CD4-positive, alpha-beta T cell (primary cell): ENCODE measurements around the gene RAB22A. TPM values are rescaled to one million over a fixed set of nuclear protein-coding genes. Genes with fewer than 3 reads are reported as not detected.

Experiments
- ATAC-seq: fragments of 200-7000 bp; cut with Tn5 transposase; one replicate; pipeline ENCODE4 v1.10.0; 2022; ENCODE audit warnings: mild to moderate bottlenecking; ENCODE audit not compliant: poor library complexity
- CTCF ChIA-PET: fragments of 350-600 bp; sonication (Branson Sonifier 250); formaldehyde crosslinking; loops from one replicate; lab custom pipeline; 2021; ENCODE audit warnings: antibody characterized with exemption, inconsistent platforms; lab: Charles Lee
- POLR2A ChIA-PET: fragments of 350-600 bp; sonication (Branson Sonifier 250); formaldehyde crosslinking; loops from one replicate; lab custom pipeline; 2021; ENCODE audit warnings: antibody characterized with exemption, inconsistent platforms; lab: Charles Lee
- DNase-seq, 14 experiments: peaks; one replicate each; pipeline ENCODE4 v3.0.0-alpha.2; 2013 to 2020; ENCODE audit warnings: mixed read lengths in 2 of 14
- H3K27ac ChIP-seq, 2 donors: one replicate each; pipeline versions ENCODE4 v1.5.1 to v1.7.0; 2013; ENCODE audit warnings: low read length in 2 of 2, low read depth in 1 of 2, mild to moderate bottlenecking in 1 of 2
- H3K27me3 ChIP-seq, 2 experiments: 1 replicate in 1 of 2; 2 replicates in 1 of 2; pipeline versions ENCODE4 v1.6.1 to v1.7.0; 2013; ENCODE audit warnings: low read length in 2 of 2, control low read depth in 1 of 2, mild to moderate bottlenecking in 1 of 2, moderate library complexity in 1 of 2; ENCODE audit not compliant: insufficient read depth in 2 of 2, control insufficient read depth in 1 of 2
- H3K36me3 ChIP-seq: one replicate; pipeline ENCODE4 v1.6.1; 2013; ENCODE audit warnings: low read length, control low read depth; ENCODE audit not compliant: insufficient read depth
- H3K4me1 ChIP-seq: one replicate; pipeline ENCODE4 v1.6.1; 2013; ENCODE audit warnings: low read length, control low read depth; ENCODE audit not compliant: insufficient read depth
- H3K4me3 ChIP-seq: one replicate; pipeline ENCODE4 v1.5.1; 2013; ENCODE audit warnings: mild to moderate bottlenecking, low read length, moderate library complexity
- H3K9me3 ChIP-seq, 2 experiments: 1 replicate in 1 of 2; 2 replicates in 1 of 2; pipeline versions ENCODE4 v1.6.1 to v1.7.0; 2013; ENCODE audit warnings: low read length in 2 of 2, mild to moderate bottlenecking in 2 of 2, control low read depth in 1 of 2, moderate library complexity in 1 of 2; ENCODE audit not compliant: control insufficient read depth in 1 of 2, insufficient read depth in 1 of 2
- H3K27ac Mint-ChIP-seq: one replicate; pipeline ENCODE4 v1.8.0; 2020; ENCODE audit warnings: mixed read lengths
- H3K27me3 Mint-ChIP-seq: one replicate; pipeline ENCODE4 v1.8.0; 2021; ENCODE audit warnings: mixed read lengths
- H3K36me3 Mint-ChIP-seq: one replicate; pipeline ENCODE4 v1.8.0; 2021; ENCODE audit warnings: low read depth, mixed read lengths
- H3K4me1 Mint-ChIP-seq: one replicate; pipeline ENCODE4 v1.8.0; 2021; ENCODE audit warnings: low read depth, mixed read lengths
- H3K4me3 Mint-ChIP-seq: one replicate; pipeline ENCODE4 v1.8.0; 2020; ENCODE audit warnings: mild to moderate bottlenecking, mixed read lengths
- H3K9me3 Mint-ChIP-seq: one replicate; pipeline ENCODE4 v1.8.0; 2020; ENCODE audit warnings: mixed read lengths
- intact Hi-C, 2 experiments: fragments of 100-400 bp; cut with DNase I in 1 of 2; cut with micrococcal nuclease in 1 of 2; formaldehyde crosslinking; loops; one replicate each; pipeline versions ENCODE4 v1.15.1 to v1.9.0; 2023 to 2025; cut with DNase I, micrococcal nuclease
- total RNA-seq, 174 experiments: library from RNA in 2 of 174; stranded (reverse) in 2 of 174; gene quantifications; one replicate each; pipeline ENCODE4 v1.2.3 and lab custom pipeline; 2021 to 2026
- TF ChIP-seq, protein P1 (sequence below): fragments of 200-600 bp; IDR thresholded peaks from one replicate; pipeline ENCODE4 v1.8.0; 2022; ENCODE audit warnings: antibody characterized with exemption, mild to moderate bottlenecking

The RAB22A gene
- total RNA-seq, 2 experiments from 2014 or later: 16.5 to 17.2 TPM

DNA sequence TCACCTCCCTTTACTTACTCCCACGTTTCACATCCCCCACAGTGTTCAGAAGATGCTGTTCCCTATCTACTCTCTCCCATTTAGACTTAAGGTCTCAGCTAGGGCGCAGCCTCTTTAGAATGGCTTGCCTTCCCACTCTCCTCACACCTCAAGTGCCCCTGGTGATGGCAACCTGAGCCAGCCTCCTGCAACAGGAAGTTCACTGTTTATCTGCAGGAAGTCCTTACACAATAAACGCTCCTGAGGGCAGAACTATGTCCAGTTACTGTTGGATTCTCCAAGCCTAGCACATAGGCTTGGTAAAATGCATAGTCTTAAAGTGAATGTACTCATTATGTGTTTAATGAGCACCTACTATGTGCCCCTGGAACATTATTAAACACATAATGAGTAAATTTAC is 21.9 kb upstream of the RAB22A start:
- Histone ChIP-seq H3K4me3 (no peak overlapping the region), H3K4me1 (peaks cover 6% of the 10 kb centered on the region), H3K27ac (no peak overlapping the region), H3K27me3 (no peaks in the 10 kb centered on the region), H3K36me3 (peaks cover 2% of the 10 kb centered on the region), H3K9me3 (no peaks in the 10 kb centered on the region)
- Mint-ChIP-seq H3K4me3 (no peak overlapping the region), H3K27ac (no peak overlapping the region), H3K4me1 (peaks cover 25% of the 10 kb centered on the region), H3K36me3 (peaks cover 37% of the 10 kb centered on the region), H3K27me3 (no peaks in the 10 kb centered on the region), H3K9me3 (no peaks in the 10 kb centered on the region)
- intact Hi-C loops: no loop called here
- POLR2A ChIA-PET: interaction anchor here (1.1 kb wide), 1 partner anchor 19 kb away, joined by 3 read pairs; no protein-coding TSS in a partner anchor
- TF ChIP-seq, protein P1, sequence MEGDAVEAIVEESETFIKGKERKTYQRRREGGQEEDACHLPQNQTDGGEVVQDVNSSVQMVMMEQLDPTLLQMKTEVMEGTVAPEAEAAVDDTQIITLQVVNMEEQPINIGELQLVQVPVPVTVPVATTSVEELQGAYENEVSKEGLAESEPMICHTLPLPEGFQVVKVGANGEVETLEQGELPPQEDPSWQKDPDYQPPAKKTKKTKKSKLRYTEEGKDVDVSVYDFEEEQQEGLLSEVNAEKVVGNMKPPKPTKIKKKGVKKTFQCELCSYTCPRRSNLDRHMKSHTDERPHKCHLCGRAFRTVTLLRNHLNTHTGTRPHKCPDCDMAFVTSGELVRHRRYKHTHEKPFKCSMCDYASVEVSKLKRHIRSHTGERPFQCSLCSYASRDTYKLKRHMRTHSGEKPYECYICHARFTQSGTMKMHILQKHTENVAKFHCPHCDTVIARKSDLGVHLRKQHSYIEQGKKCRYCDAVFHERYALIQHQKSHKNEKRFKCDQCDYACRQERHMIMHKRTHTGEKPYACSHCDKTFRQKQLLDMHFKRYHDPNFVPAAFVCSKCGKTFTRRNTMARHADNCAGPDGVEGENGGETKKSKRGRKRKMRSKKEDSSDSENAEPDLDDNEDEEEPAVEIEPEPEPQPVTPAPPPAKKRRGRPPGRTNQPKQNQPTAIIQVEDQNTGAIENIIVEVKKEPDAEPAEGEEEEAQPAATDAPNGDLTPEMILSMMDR: no peak
- ATAC-seq: no peak
- DNase-seq: no peak
- CTCF ChIA-PET: no interaction called here

- ChIA-PET CTCF (interaction anchor here (2.2 kb wide), 1 partner anchor 17 kb away, joined by 8 read pairs; no protein-coding TSS in a partner anchor), POLR2A (no interaction called here)
- intact Hi-C loops: no loop called here
These were observed 20.4 kb upstream of the RAB22A start for GRCh38 chr20:58289143-58289542.

GRCh38 chr20:58293453-58293852 is 16.1 kb upstream of the RAB22A start:
- H3K27ac ChIP-seq: no peak overlapping the region
- no peaks in the 10 kb centered on the region for H3K9me3 ChIP-seq
- ChIA-PET CTCF (no interaction called here), POLR2A (no interaction called here)
- DNase-seq (no peak), ATAC-seq (no peak)
- H3K36me3 ChIP-seq: no peaks in the 10 kb centered on the region
- intact Hi-C loops: no loop called here
- Mint-ChIP-seq H3K4me1 (peaks cover 27% of the 10 kb centered on the region), H3K27ac (no peak overlapping the region), H3K9me3 (no peaks in the 10 kb centered on the region), H3K27me3 (no peaks in the 10 kb centered on the region), H3K36me3 (peaks cover 5% of the 10 kb centered on the region), H3K4me3 (no peak overlapping the region)
- TF ChIP-seq, protein P1: no peak
- H3K4me1 ChIP-seq: no peaks in the 10 kb centered on the region
- H3K27me3 ChIP-seq: no peaks in the 10 kb centered on the region
- no peak overlapping the region for H3K4me3 ChIP-seq

More at GRCh38 chr20:58289143-58289542, 20.4 kb upstream of the RAB22A start:
- Histone ChIP-seq H3K4me3 (no peak overlapping the region), H3K27ac (no peak overlapping the region), H3K9me3 (no peaks in the 10 kb centered on the region), H3K4me1 (peaks cover 6% of the 10 kb centered on the region), H3K36me3 (peaks cover 2% of the 10 kb centered on the region), H3K27me3 (no peaks in the 10 kb centered on the region)
- ATAC-seq (no peak), DNase-seq (no peak)
- no peak overlapping the region for H3K4me3 Mint-ChIP-seq
- peaks cover 32% of the 10 kb centered on the region for H3K36me3 Mint-ChIP-seq
- peaks cover 23% of the 10 kb centered on the region for H3K4me1 Mint-ChIP-seq
- TF ChIP-seq, protein P1: no peak
- no peaks in the 10 kb centered on the region for H3K27me3 Mint-ChIP-seq
- no peak overlapping the region for H3K27ac Mint-ChIP-seq
- no peaks in the 10 kb centered on the region for H3K9me3 Mint-ChIP-seq
